H9 (cell line): ENCODE measurements around the gene COX17. TPM values are rescaled to one million over a fixed set of nuclear protein-coding genes. Genes with fewer than 3 reads are reported as not detected.

Experiments
- DNase-seq: peaks from one replicate; pipeline ENCODE4 v3.0.0-alpha.2; 2017
- H2AFZ ChIP-seq: one replicate; pipeline ENCODE4 v1.6.1; 2013; ENCODE audit warnings: mild to moderate bottlenecking, low read length, control low read depth, moderate library complexity
- H2AK5ac ChIP-seq: 2 replicates; pipeline ENCODE4 v1.6.1; 2013; ENCODE audit warnings: low read length, control low read depth, mixed read lengths; ENCODE audit not compliant: insufficient read length
- H2BK120ac ChIP-seq: one replicate; pipeline ENCODE4 v1.6.1; 2013; ENCODE audit warnings: low read depth, mild to moderate bottlenecking, low read length, control low read depth, inconsistent platforms; ENCODE audit not compliant: poor library complexity, severe bottlenecking
- H2BK12ac ChIP-seq: 2 replicates; pipeline ENCODE4 v1.6.1; 2013; ENCODE audit warnings: low read length, control low read depth, mixed read lengths, low read depth; ENCODE audit not compliant: insufficient read length
- H2BK15ac ChIP-seq: 2 replicates; pipeline ENCODE4 v1.6.1; 2013; ENCODE audit warnings: low read depth, low read length, control low read depth
- H2BK20ac ChIP-seq: one replicate; pipeline ENCODE4 v1.6.1; 2013; ENCODE audit warnings: low read depth, mild to moderate bottlenecking, low read length, control low read depth, inconsistent platforms; ENCODE audit not compliant: poor library complexity, severe bottlenecking
- H2BK5ac ChIP-seq: 2 replicates; pipeline ENCODE4 v1.6.1; 2013; ENCODE audit warnings: low read length, control low read depth, mixed read lengths; ENCODE audit not compliant: insufficient read length
- H3K14ac ChIP-seq: 2 replicates; pipeline ENCODE4 v1.6.1; 2013; ENCODE audit warnings: low read length, control low read depth; ENCODE audit not compliant: insufficient read depth
- H3K18ac ChIP-seq: 2 replicates; pipeline ENCODE4 v1.6.1; 2013; ENCODE audit warnings: low read depth, mild to moderate bottlenecking, mixed read lengths, low read length, control low read depth; ENCODE audit not compliant: insufficient read length
- H3K23ac ChIP-seq: 2 replicates; pipeline ENCODE4 v1.6.1; 2013; ENCODE audit warnings: low read length, control low read depth, mixed read lengths, low read depth; ENCODE audit not compliant: insufficient read length
- H3K23me2 ChIP-seq: 2 replicates; pipeline ENCODE4 v1.6.1; 2013; ENCODE audit warnings: low read depth, mild to moderate bottlenecking, mixed read lengths, low read length, control low read depth; ENCODE audit not compliant: insufficient read length, poor library complexity, severe bottlenecking
- H3K27ac ChIP-seq: 2 replicates; pipeline ENCODE4 v1.5.1; 2013; ENCODE audit warnings: low read length, control low read depth, mixed read lengths, low read depth; ENCODE audit not compliant: insufficient read length
- H3K27me3 ChIP-seq: 2 replicates; pipeline ENCODE4 v1.6.1; 2013; ENCODE audit warnings: low read length, control low read depth, inconsistent platforms; ENCODE audit not compliant: insufficient read depth
- H3K4ac ChIP-seq: 2 replicates; pipeline ENCODE4 v1.6.1; 2013; ENCODE audit warnings: low read depth, mild to moderate bottlenecking, control low read depth, inconsistent platforms, low read length, moderate library complexity
- H3K4me1 ChIP-seq: 2 replicates; pipeline ENCODE4 v1.6.1; 2013; ENCODE audit warnings: low read length, control low read depth, inconsistent platforms; ENCODE audit not compliant: insufficient read depth
- H3K4me2 ChIP-seq: 2 replicates; pipeline ENCODE4 v1.6.1; 2013; ENCODE audit warnings: low read length, control low read depth, mixed read lengths; ENCODE audit not compliant: insufficient read length, insufficient read depth
- H3K56ac ChIP-seq: 2 replicates; pipeline ENCODE4 v1.6.1; 2013; ENCODE audit warnings: low read depth, mild to moderate bottlenecking, mixed read lengths, low read length, control low read depth; ENCODE audit not compliant: insufficient read length
- H3K79me1 ChIP-seq: 2 replicates; pipeline ENCODE4 v1.6.1; 2013; ENCODE audit warnings: low read depth, mild to moderate bottlenecking, moderate library complexity, low read length, control low read depth, inconsistent platforms; ENCODE audit not compliant: insufficient read depth, poor library complexity, severe bottlenecking
- H3K79me2 ChIP-seq: 2 replicates; pipeline ENCODE4 v1.6.1; 2013; ENCODE audit warnings: low read length, control low read depth, inconsistent platforms; ENCODE audit not compliant: insufficient read depth
- H3K9ac ChIP-seq: 2 replicates; pipeline ENCODE4 v1.6.1; 2013; ENCODE audit warnings: low read length, control low read depth, mixed read lengths; ENCODE audit not compliant: insufficient read length; ENCODE audit errors: extremely low read depth
- H3K9me3 ChIP-seq: one replicate; pipeline ENCODE4 v1.6.1; 2013; ENCODE audit warnings: low read depth, low read length, inconsistent platforms; ENCODE audit not compliant: control insufficient read depth
- H3T11ph ChIP-seq: one replicate; pipeline ENCODE4 v1.6.1; 2013; ENCODE audit warnings: mild to moderate bottlenecking, low read length, control low read depth, inconsistent platforms
- H4K20me1 ChIP-seq: one replicate; pipeline ENCODE4 v1.6.1; 2013; ENCODE audit not compliant: control insufficient read depth, insufficient read length, insufficient read depth
- H4K5ac ChIP-seq: 2 replicates; pipeline ENCODE4 v1.6.1; 2013; ENCODE audit warnings: low read depth, mild to moderate bottlenecking, mixed read lengths, low read length, control low read depth; ENCODE audit not compliant: insufficient read length
- H4K8ac ChIP-seq: replicated peaks from 2 replicates; pipeline ENCODE4 v1.6.1; 2013; ENCODE audit warnings: low read length, control low read depth, mixed read lengths, low read depth; ENCODE audit not compliant: insufficient read length
- H4K91ac ChIP-seq: 2 replicates; pipeline ENCODE4 v1.6.1; 2013; ENCODE audit warnings: low read depth, mild to moderate bottlenecking, moderate library complexity, mixed read lengths, low read length, control low read depth; ENCODE audit not compliant: insufficient read length
- H3K27ac Mint-ChIP-seq, 3 experiments: 2 replicates in 2 of 3; 3 replicates in 1 of 3; pipeline ENCODE4 v1.8.0; 2020 to 2021; ENCODE audit warnings: mixed read lengths in 3 of 3, mild to moderate bottlenecking in 1 of 3, moderate library complexity in 1 of 3
- H3K27me3 Mint-ChIP-seq: 2 replicates; pipeline ENCODE4 v1.8.0; 2021; ENCODE audit warnings: low read depth, mild to moderate bottlenecking, moderate library complexity, mixed read lengths
- H3K36me3 Mint-ChIP-seq, 3 experiments: 2 replicates in 2 of 3; 3 replicates in 1 of 3; pipeline ENCODE4 v1.8.0; 2020 to 2021; ENCODE audit warnings: low read depth in 3 of 3, mixed read lengths in 3 of 3; ENCODE audit not compliant: insufficient read depth in 1 of 3
- H3K4me1 Mint-ChIP-seq, 2 experiments: 2 replicates each; pipeline ENCODE4 v1.8.0; 2020; ENCODE audit warnings: mixed read lengths in 2 of 2
- H3K4me3 Mint-ChIP-seq, 2 experiments: 2 replicates in 1 of 2; 3 replicates in 1 of 2; pipeline ENCODE4 v1.8.0; 2020 to 2021; ENCODE audit warnings: mild to moderate bottlenecking in 2 of 2, mixed read lengths in 2 of 2, moderate library complexity in 1 of 2
- H3K9me3 Mint-ChIP-seq, 2 experiments: 2 replicates in 1 of 2; 3 replicates in 1 of 2; pipeline ENCODE4 v1.8.0; 2020; ENCODE audit warnings: mild to moderate bottlenecking in 2 of 2, mixed read lengths in 2 of 2, moderate library complexity in 1 of 2
- CTCF ChIP-seq: fragments of 200-600 bp; sonication (generic); conservative IDR thresholded peaks from 3 replicates; pipeline ENCODE4 v1.8.0; 2021; ENCODE audit warnings: antibody characterized with exemption, mild to moderate bottlenecking
- WGBS: extraction: QIAGEN DNeasy Blood & Tissue Kit; methylation state at CpG from one replicate; pipeline ENCODE4 v1.1.7; 2013; ENCODE audit warnings: missing lambda C conversion rate, low lambda C conversion rate, mixed read lengths; ENCODE audit not compliant: insufficient read length; ENCODE audit errors: extremely low coverage; 5-methylcytosine and 5-hydroxymethylcytosine counted together
- total RNA-seq: library from RNA; stranded (reverse); gene quantifications from 2 replicates; pipeline ENCODE4 v1.2.1, GENCODE V29; 2021

Gene COX17
- total RNA-seq, 1 experiment from 2014 or later, result 47.0 TPM

- no peak overlapping the region for H3K27ac Mint-ChIP-seq
These were observed 3.3 kb downstream of the COX17 start for GRCh38 chr3:119673875-119674274.

More at GRCh38 chr3:119673875-119674274, 3.3 kb downstream of the COX17 start:
- no peaks in the 10 kb centered on the region for H4K20me1 ChIP-seq
- H2BK20ac ChIP-seq, result no peak overlapping the region
- no peak overlapping the region for H3K18ac ChIP-seq
- no peaks in the 10 kb centered on the region for H3K4me1 ChIP-seq
- H2BK15ac ChIP-seq, result no peak overlapping the region
- H3K23ac ChIP-seq, result no peak overlapping the region
- no peak overlapping the region for H3T11ph ChIP-seq
- H3K79me2 ChIP-seq, result peaks cover 5% of the 10 kb centered on the region; the same call in 1 of the 2 replicates
- H3K27ac ChIP-seq, result no peak overlapping the region
- Mint-ChIP-seq H3K4me1 (peaks cover 19 to 26% of the 10 kb centered on the region in 2 experiments), H3K9me3 (no peaks in the 10 kb centered on the region), H3K36me3 (peaks cover 11 to 52% (median 51%) of the 10 kb centered on the region in 3 experiments), H3K4me3 (no peak overlapping the region), H3K27me3 (no peaks in the 10 kb centered on the region)
- no peak overlapping the region for H4K5ac ChIP-seq
- H2AK5ac ChIP-seq, result no peak overlapping the region
- no peak for DNase-seq
- no peak overlapping the region for H3K4me2 ChIP-seq
- no peaks in the 10 kb centered on the region for H3K23me2 ChIP-seq
- no peak overlapping the region for H3K56ac ChIP-seq
- no peaks in the 10 kb centered on the region for H3K27me3 ChIP-seq
- TF ChIP-seq CTCF, result no peak
- no peak overlapping the region for H2BK12ac ChIP-seq
- no peak overlapping the region for H3K9ac ChIP-seq
- H3K9me3 ChIP-seq, result no peaks in the 10 kb centered on the region
- H2AFZ ChIP-seq, result no peak overlapping the region
- no peak overlapping the region for H4K8ac ChIP-seq
- H4K91ac ChIP-seq, result no peak overlapping the region
- H2BK120ac ChIP-seq, result no peak overlapping the region
- no peak overlapping the region for H3K14ac ChIP-seq
- H3K4ac ChIP-seq, result no peak overlapping the region
- H3K79me1 ChIP-seq, result no peaks in the 10 kb centered on the region
- H2BK5ac ChIP-seq, result no peak overlapping the region
- no CpG with 5 or more reads among the region's 18 CpGs for WGBS
